Measurements from ENCODE around the gene UNC5CL. TPM values are rescaled to one million over a fixed set of nuclear protein-coding genes. Genes with fewer than 3 reads are reported as not detected.

Gene UNC5CL
- total RNA-seq, 1 experiment from 2014 or later = 2.2 TPM

DNA sequence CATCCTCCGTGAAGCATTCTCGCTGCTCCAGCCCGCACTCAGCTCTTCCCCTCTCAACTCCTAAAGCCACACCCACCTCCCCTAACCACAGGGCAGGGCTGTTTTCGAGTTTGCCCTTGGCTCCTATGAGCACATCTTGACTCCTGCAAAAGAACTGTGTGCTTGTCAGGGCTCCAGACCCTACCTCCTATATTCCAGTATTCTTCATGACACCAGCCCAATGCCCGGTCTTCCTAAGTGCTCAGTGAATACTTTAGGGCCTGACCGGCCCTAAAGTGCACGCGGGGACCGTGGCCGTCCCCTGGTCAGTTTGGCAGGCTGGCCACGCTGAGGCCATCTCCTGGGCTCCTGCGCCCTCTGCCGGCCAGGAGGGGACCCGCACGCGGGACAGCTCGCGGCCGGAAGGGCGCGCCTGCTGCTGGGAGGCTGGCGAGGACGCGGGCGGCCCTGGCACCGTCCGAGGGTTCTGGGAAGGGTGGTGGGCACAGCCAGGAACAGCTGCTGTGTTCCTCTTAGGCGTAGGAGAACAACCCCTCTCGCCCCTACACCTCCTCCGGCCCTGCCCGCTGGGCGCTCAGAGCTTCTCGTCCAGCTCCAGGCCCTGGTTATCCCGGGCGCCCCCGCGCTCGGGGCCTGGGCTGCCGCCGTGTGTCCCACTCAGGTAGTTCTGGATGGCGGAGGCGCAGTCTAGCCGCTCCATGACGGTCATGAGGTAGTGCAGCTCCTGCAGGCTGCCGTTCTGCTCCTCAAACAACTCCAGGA is 11.0 kb downstream of the UNC5CL start (continued):
- no peak for TF ChIP-seq ZNF274 (IDR thresholded peaks at IDR 0.05; ENCODE audit: low read depth, low read length)

DNA sequence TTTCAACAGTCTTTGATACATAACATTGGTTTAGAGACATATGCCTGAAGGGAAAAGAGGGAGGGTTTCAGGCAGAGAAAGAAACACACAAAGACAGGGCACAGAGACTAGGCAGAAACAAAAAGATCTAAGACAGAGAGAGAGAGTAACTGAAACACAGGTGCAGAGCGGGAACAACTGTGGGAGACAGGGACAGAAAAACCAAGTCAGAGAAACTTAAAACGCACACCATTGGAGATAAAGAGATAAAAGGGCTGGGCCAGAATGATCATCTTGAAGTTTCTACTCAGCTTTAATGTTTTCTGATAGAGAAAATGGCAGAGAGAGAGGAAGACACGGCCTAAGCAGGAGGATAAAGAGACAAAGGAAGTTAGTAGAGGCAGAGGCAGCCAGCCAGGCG is 11.8 kb downstream of the UNC5CL start:
- H3K79me2 ChIP-seq (ENCODE audit: insufficient read depth, low read length) = no peaks in the 10 kb centered on the region
- H3K9me3 ChIP-seq (ENCODE audit: control insufficient read depth in 1 of 2, insufficient read depth in 1 of 2, low read depth in 1 of 2, low read length in 2 of 2) = no peaks in the 10 kb centered on the region
- no peak overlapping the region for H2AFZ ChIP-seq (ENCODE audit: low read depth, low read length, poor library complexity, severe bottlenecking)
- H3K27ac ChIP-seq (ENCODE audit: low read depth, low read length) = no peak overlapping the region
- peaks cover 11 to 20% of the 10 kb centered on the region in 2 experiments for H3K4me1 ChIP-seq (ENCODE audit: control insufficient read depth in 1 of 2, insufficient read depth in 2 of 2, low read length in 2 of 2)
- peak overlapping the region; percentile 46 for H3K9ac ChIP-seq (ENCODE audit: low read length)
- TF ChIP-seq, protein P1, sequence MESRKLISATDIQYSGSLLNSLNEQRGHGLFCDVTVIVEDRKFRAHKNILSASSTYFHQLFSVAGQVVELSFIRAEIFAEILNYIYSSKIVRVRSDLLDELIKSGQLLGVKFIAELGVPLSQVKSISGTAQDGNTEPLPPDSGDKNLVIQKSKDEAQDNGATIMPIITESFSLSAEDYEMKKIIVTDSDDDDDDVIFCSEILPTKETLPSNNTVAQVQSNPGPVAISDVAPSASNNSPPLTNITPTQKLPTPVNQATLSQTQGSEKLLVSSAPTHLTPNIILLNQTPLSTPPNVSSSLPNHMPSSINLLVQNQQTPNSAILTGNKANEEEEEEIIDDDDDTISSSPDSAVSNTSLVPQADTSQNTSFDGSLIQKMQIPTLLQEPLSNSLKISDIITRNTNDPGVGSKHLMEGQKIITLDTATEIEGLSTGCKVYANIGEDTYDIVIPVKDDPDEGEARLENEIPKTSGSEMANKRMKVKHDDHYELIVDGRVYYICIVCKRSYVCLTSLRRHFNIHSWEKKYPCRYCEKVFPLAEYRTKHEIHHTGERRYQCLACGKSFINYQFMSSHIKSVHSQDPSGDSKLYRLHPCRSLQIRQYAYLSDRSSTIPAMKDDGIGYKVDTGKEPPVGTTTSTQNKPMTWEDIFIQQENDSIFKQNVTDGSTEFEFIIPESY (IDR thresholded peaks at IDR 0.05; ENCODE audit: extremely low read depth, insufficient replicate concordance, low read length) = no peak
- TF ChIP-seq SIN3A (IDR thresholded peaks at IDR 0.05; ENCODE audit: low read depth) (no peak), ELF1 (IDR thresholded peaks at IDR 0.05; ENCODE audit: borderline replicate concordance, low read depth) (no peak), EZH2 (IDR thresholded peaks at IDR 0.05) (no peak), POLR2A (IDR thresholded peaks at IDR 0.05; ENCODE audit: borderline replicate concordance, extremely low read depth, insufficient read depth, insufficient read length) (no peak), SP1 (IDR thresholded peaks at IDR 0.05; ENCODE audit: low read depth) (no peak), JUND (IDR thresholded peaks at IDR 0.05) (no peak), SRF (IDR thresholded peaks at IDR 0.05; ENCODE audit: low read depth) (no peak)
- TF ChIP-seq, protein P2, sequence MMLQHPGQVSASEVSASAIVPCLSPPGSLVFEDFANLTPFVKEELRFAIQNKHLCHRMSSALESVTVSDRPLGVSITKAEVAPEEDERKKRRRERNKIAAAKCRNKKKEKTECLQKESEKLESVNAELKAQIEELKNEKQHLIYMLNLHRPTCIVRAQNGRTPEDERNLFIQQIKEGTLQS (IDR thresholded peaks at IDR 0.05) = no peak
- TF ChIP-seq, protein P3, sequence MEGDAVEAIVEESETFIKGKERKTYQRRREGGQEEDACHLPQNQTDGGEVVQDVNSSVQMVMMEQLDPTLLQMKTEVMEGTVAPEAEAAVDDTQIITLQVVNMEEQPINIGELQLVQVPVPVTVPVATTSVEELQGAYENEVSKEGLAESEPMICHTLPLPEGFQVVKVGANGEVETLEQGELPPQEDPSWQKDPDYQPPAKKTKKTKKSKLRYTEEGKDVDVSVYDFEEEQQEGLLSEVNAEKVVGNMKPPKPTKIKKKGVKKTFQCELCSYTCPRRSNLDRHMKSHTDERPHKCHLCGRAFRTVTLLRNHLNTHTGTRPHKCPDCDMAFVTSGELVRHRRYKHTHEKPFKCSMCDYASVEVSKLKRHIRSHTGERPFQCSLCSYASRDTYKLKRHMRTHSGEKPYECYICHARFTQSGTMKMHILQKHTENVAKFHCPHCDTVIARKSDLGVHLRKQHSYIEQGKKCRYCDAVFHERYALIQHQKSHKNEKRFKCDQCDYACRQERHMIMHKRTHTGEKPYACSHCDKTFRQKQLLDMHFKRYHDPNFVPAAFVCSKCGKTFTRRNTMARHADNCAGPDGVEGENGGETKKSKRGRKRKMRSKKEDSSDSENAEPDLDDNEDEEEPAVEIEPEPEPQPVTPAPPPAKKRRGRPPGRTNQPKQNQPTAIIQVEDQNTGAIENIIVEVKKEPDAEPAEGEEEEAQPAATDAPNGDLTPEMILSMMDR (IDR thresholded peaks at IDR 0.05 in 2 of 3, conservative IDR thresholded peaks at IDR 0.05 in 1 of 3; ENCODE audit: borderline replicate concordance in 1 of 3, insufficient read depth in 1 of 3, low read depth in 2 of 3, low read length in 2 of 3) = no peak
- H3K27me3 ChIP-seq (ENCODE audit: insufficient read depth, low read length) = no peaks in the 10 kb centered on the region
- intact Hi-C loops (cut with micrococcal nuclease) = loop anchor here (1.0 to 10.0 kb wide), 5 partner anchors 21 to 1042 kb away; no protein-coding TSS in a partner anchor
- ATAC-seq (no peak), DNase-seq (ENCODE audit: low read depth, low spot score) (no peak)
- no peaks in the 10 kb centered on the region for H4K20me1 ChIP-seq (ENCODE audit: insufficient read depth)
- H3K36me3 ChIP-seq (ENCODE audit: control insufficient read depth in 1 of 2, insufficient read depth in 2 of 2, low read length in 2 of 2) = no peaks in the 10 kb centered on the region
- TSS peak; percentile 34 for BruUV-seq (replicated peaks)
- RAD21 ChIA-PET (ENCODE audit: low non-redundant PET in 1 of 2, low total read pairs in 2 of 2, uncharacterized antibody in 2 of 2, unreplicated experiment in 2 of 2) = interaction anchor here in 1 of 2 experiments (0.6 to 1.3 kb wide), 3 partner anchors 133 to 551 kb away, joined by 3 to 7 read pairs (median 4); no protein-coding TSS in a partner anchor
- POLR2A ChIA-PET = interaction anchor here (1.0 to 1.4 kb wide), 2 partner anchors 9 to 133 kb away, joined by 3 to 5 read pairs; no protein-coding TSS in a partner anchor
- H3K4me3 ChIP-seq (replicated peaks in 1 of 2; ENCODE audit: low read depth in 1 of 2, low read length in 2 of 2) = peak overlapping the region; percentile 48 to 58
- H3K9me2 ChIP-seq (ENCODE audit: insufficient read depth) = no peaks in the 10 kb centered on the region
- H3K4me2 ChIP-seq (ENCODE audit: low read length) = peak overlapping the region; percentile 86
- CTCF ChIA-PET = interaction anchor here (0.7 to 2.8 kb wide), 15 partner anchors 9 to 699 kb away, joined by 3 to 25 read pairs (median 6); partner anchors contain the start of genes NFYA and UNC5CL
